IPS DF 19.7 (cell line): ENCODE measurements around the gene GALNT6.
"Not testable (repeated sequence)": the region's sequence is repeated elsewhere in the genome, so short reads cannot be mapped to it uniquely, and the experiment has no call there.

Source experiments
- DNase-seq: peaks from one replicate; pipeline ENCODE4 v3.0.0-alpha.2; 2013; ENCODE audit warnings: low read depth, low spot score

Gene GALNT6

DNA sequence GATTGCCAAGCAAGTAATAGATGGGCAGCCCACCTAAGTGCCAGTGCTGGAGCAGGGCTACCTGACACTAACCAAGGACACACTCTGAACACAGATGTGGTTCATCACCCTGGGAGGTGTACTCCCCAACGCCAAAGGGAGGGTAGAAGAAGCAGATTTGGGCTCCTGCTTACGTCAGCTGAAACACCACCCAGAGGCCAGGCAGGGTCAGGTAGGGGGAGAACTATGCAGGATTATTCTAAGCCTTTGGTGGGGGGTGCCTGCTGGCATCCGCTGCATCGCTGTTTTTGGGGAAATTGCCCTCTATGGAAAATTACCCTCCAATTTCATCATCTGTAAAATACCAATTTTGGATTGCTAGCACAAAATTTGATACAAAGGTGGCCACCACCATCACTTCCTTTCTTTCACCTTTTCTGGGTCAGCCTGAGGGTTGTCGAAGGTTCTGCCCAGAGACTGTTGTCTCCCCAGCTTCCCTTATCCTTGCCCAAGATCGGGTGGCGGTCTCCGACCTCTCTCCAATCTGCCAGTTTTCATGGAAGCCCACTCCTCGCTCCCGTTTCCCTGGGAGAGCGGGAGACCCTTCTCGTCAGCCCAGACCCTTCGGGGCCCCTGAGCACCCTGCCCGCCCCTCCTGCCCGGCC, 67.8 kb downstream of the GALNT6 start:
- DNase-seq: no peak

DNA sequence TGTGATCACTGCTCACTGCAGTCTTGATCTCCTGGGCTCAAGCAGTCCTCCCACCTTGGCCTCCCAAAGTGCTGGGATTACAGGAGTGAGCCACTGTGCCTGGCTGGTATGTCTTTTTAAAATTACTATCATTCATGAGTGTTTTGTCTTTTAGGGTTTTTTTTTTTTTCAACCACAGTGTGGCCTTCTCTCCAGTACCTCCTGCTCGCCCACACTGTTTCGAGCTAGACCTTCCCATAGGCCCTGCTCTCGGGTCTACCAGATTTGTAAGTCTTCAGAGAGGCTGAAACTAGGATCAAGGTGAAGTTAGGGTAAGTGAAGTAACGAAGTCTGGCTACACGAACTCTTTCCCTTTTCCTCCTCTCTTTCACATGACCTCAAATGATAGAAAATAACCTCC, 68.8 kb downstream of the GALNT6 start:
- no peak for DNase-seq

DNA sequence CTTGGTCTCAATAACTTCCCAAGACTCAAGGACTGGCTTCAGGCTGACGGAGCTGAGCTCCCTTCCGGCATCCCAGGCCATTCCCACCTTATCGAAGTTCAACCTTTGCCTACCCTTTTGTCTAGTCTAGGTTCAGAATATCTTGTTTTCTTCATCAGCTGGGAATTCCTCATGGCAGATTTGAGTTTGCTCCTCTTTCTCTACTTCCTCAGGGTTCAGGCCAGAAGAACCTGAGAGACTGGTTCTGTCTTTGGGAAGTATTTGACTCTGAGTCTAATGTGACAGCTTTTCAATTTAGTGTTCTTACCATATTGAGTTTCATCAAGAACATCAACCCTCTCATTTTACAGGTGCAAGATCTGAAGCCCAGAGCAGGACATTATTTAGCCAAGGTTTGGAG, 69.3 kb downstream of the GALNT6 start:
- no peak for DNase-seq

DNA sequence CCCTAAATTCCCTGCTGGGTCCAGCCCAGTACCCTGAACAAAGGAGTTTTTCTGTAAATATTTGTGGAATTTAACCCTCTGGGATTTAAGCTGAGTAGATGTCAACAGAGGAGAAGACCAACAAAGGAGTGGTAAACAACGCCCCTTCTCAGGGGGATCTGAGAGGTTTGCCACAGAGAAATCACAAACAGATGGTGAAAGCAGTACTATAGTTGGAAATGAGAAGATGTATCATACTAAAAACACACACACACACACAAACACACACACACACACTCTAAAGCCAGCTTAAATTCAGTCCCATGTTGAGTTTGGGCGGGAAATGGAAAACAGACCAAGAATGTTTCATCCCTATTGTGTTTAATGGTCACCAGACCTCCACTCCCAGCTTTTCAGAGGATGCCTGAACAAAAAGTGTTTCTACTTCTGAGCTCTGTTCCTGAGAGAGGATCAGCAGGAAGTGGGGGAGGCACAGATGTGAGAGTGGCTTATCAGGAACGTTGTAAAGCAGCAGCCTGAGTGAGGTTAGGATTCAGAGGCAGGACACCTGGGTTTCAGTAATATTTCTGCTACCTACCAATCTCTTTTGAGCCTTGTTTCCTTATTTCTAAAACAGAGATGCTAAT, 70.4 kb downstream of the GALNT6 start:
- no peak for DNase-seq

DNA sequence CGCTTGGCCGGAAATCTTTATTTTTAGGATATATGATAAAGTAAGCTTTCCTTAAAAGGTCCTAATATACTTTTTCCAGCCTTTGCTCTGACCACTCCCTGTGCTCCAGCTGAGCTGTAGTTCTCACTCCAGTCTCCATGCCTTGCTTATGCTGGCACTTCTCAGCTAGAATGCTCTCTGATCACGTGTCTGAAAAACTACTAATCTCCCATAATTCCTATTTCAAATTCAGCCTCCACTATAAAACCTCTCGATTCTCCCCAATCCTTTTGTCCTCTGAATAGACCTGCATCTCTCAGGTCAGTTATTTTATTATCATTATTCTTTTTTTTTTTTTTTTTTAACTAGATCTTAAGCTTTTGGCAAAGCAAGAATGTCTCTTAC, 70.9 kb downstream of the GALNT6 start:
- DNase-seq: no peak

DNA sequence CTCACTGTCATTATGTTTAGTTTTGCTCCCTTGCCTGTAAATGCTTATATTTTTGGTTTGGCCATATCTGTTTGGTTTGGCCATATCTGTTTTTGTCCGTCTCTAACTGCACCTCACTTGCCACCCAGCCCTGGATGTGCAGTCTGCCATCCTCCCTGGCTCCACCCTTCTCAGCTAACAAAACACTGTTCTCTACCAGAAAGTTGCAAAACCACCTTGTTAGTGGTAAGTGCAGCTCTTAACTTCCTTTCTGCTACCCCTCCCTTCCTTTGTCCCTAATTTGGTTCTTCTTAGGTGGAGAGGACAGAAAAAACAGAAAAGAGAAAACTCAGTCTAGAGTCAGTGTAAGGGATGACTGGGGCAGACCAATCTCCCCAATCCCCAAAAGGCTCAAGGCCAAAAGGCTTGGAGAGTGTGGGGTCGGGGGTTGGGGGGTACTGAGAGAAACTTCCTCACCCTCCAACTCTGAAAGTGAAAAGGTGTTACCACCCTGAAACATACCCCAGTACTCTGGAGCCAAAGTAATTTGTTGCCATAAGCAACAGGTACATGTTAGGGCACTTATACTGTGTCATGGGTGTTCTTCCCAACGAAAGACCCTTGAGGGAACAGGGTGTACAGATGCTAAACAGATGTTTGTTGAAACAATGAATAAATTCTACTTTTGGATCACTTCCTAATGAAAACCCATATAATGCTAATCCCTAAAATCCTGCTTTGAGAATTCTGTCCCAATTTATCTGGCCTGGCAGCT, 72.2 kb downstream of the GALNT6 start:
- DNase-seq: no peak

DNA sequence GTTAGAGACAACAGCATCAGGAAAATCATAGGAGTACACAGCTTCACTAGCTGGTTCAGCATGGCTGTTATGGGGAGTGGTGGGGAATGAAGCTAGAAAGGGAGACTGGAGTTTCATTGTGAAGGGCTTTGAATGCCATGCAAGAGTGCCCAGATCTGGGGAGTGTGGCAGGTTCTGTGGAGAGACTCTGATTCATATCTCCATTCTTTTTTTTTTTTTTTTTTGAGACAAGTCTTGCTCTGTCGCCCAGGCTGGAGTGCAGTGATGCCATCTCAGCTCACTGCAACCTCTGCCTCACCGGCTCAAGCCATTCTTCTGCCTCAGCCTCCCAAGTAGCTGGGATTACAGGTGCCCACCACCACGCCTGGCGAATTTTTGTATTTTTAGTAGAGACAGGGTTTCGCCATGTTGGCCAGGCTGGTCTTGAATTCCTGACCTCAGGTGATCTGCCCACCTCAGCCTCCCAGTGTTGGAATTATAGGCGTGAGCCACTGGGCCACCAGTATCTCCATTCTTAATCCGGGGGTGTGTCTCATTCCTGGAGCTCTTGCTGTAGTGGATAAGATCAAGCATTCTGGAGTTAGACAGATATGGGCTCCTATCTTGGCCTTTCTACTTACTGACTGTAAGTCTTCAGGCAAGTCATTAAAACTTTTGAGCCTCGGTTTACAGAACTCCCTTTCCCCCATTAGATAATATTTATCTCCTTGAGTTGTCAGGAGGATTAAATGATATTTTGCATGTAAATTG, 73.0 kb downstream of the GALNT6 start:
- not testable (repeated sequence) for DNase-seq

DNA sequence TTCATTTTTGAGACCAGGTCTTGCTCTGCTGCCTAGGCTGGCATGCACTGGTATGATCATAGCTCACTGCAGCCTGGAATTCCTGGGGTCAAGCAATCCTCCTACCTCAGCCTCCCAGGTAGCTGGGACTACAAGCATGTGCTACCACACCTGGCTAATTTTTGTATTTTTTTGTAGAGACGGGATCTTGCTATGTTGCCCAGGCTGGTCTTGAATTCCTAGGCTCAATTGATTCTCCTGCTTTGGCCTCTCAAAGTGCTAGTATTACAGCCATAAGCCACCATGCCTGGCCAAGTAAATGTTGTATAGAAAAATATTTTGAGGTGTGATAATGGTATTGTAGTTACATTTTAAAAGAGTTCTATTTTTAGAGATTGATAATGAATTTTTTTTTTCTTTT, 79.8 kb downstream of the GALNT6 start:
- no peak for DNase-seq

DNA sequence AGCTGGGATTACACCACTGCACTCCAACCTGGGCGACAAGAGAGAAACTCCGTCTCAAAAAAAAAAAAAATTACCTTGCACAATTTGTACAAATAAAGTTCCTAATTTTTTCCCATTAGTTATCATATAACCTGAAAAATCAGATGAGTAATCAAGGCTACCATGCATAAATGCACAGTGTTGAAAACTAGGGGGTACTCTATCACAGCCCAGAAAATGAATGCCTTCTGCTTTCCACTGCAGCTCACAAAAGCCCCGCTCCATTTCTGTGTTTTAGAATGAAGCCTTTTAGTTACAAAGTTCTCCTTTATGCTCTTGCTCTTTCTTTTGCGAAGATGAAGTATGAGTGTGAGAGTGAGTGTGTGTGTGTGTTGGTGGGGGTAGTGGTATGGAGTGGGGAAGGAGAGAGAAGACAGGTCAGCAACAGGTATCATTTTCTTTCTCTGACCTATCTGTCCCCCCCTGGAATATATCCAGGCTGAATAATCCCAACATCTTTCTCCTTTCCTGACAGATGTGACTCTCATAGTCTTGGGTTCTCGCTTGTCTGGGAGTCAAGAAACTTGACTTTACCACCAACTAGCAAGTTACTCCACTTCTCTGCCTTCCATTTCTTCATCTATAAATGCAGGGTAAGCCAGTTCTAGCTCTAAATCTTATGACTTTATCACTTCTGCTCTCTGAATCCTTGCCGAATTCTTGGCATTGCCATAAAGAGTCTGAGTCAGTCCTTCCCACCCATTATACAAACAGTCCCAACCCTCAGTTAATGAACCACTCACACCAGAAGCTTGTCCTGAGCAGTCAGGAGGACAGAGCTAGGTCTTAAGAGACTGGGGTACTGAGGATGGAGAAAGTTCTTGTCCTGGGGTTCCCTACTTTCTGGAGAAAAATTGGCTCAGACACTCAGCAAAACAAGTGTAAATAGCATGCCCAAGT, 83.3 kb downstream of the GALNT6 start:
- DNase-seq: no peak

DNA sequence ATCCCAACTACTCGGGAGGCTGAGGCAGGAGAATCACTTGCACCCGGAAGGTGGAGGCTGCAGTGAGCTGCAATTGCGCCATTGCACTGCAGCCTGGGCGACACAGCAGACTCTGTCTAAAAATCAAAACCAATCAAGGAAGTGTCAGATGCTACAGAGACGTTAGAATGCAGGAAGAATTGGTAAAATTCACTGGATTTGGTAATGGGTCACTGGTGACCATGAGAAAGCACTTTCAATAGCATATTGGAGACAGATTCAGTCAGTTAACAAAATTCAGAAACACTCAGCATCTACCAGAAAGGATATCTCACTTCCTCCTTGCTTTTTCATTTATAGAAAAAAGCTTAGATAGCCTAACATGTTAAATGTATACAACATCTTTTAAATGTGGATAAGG, 84.7 kb downstream of the GALNT6 start:
- DNase-seq: no peak
